Measurements from ENCODE around the gene PLEKHH1.
A peak's percentile ranks its signal among the peaks of the same experiment; 100 is the strongest.

Gene PLEKHH1

GRCh38 chr14:67532998-67533753, at the start of gene PLEKHH1:
Gene PLEKHH1, plus strand, starts transcription at chr14:67533290. Its CDS starts 8,578 bp downstream, at chr14:67541868.
- peak; percentile 61 for DNase-seq (ENCODE audit: low read depth)
- H3K4me3 ChIP-seq (ENCODE audit: low read depth, low read length): peak within 1 kb of the TSS; percentile 57
- no peak for TF ChIP-seq CTCF (conservative IDR thresholded peaks at IDR 0.05; ENCODE audit: low read depth, low read length)

- DNase-seq (ENCODE audit: low read depth): no peak
- H3K4me3 ChIP-seq (ENCODE audit: low read depth, low read length): no peak overlapping the region
- no peak for TF ChIP-seq CTCF (conservative IDR thresholded peaks at IDR 0.05; ENCODE audit: low read depth, low read length)
Observed at GRCh38 chr14:67483579-67484285, 49.4 kb upstream of the PLEKHH1 start.

GRCh38 chr14:67485501-67486095, 47.5 kb upstream of the PLEKHH1 start:
- DNase-seq (ENCODE audit: low read depth): peak; percentile 57

GRCh38 chr14:67486890-67487289, 46.2 kb upstream of the PLEKHH1 start:
- DNase-seq (ENCODE audit: low read depth): no peak
- H3K4me3 ChIP-seq (ENCODE audit: low read depth, low read length): no peak overlapping the region
- TF ChIP-seq CTCF (conservative IDR thresholded peaks at IDR 0.05; ENCODE audit: low read depth, low read length): no peak

More at GRCh38 chr14:67485501-67486095, 47.5 kb upstream of the PLEKHH1 start:
- no peak overlapping the region for H3K4me3 ChIP-seq (ENCODE audit: low read depth, low read length)
- peak; percentile 11 for TF ChIP-seq CTCF (conservative IDR thresholded peaks at IDR 0.05; ENCODE audit: low read depth, low read length)

- TF ChIP-seq CTCF (conservative IDR thresholded peaks at IDR 0.05; ENCODE audit: low read depth, low read length): no peak
- H3K4me3 ChIP-seq (ENCODE audit: low read depth, low read length): no peak overlapping the region
Observed at GRCh38 chr14:67487332-67487731, 45.8 kb upstream of the PLEKHH1 start.

GRCh38 chr14:67487937-67488893, 44.9 kb upstream of the PLEKHH1 start, which contains the start of gene TMEM229B:
Gene TMEM229B, minus strand, starts transcription at chr14:67488721. Its CDS starts 14,798 bp downstream, at chr14:67473923.
- no peak within 1 kb of the TSS for H3K4me3 ChIP-seq (ENCODE audit: low read depth, low read length)
- DNase-seq (ENCODE audit: low read depth): peak; percentile 42
- TF ChIP-seq CTCF (conservative IDR thresholded peaks at IDR 0.05; ENCODE audit: low read depth, low read length): no peak

More at GRCh38 chr14:67487332-67487731, 45.8 kb upstream of the PLEKHH1 start:
- DNase-seq (ENCODE audit: low read depth): no peak

Data from choroid plexus epithelial cell (primary cell).